Kidney (tissue), 14 donors: ENCODE data around the gene ENOPH1. TPM values are rescaled to one million over a fixed set of nuclear protein-coding genes. Genes with fewer than 3 reads are reported as not detected.

Experiments
- DNase-seq, 5 donors: peaks; one replicate each; pipeline ENCODE4 v3.0.0-alpha.2; 2013 to 2020
- FAIRE-seq: peaks from 2 replicates; lab custom pipeline; 2012; peaks lifted over from hg19 to GRCh38; lab: Jason Lieb, UNC
- H3K27ac ChIP-seq, 2 donors: one replicate each; pipeline ENCODE4 v1.7.0; 2013; ENCODE audit warnings: low read depth in 2 of 2, low read length in 2 of 2, inconsistent platforms in 1 of 2
- H3K27me3 ChIP-seq: one replicate; pipeline ENCODE4 v1.7.1; 2013; ENCODE audit warnings: low read length, inconsistent platforms; ENCODE audit not compliant: control insufficient read depth, insufficient read depth
- H3K36me3 ChIP-seq, 3 donors: one replicate each; pipeline versions ENCODE4 v1.7.0 to v1.7.1; 2013; ENCODE audit warnings: low read length in 3 of 3, control low read depth in 1 of 3, inconsistent platforms in 1 of 3; ENCODE audit not compliant: insufficient read depth in 3 of 3, control insufficient read depth in 2 of 3
- H3K4me1 ChIP-seq, 3 donors: one replicate each; pipeline versions ENCODE4 v1.7.0 to v1.7.1; 2013; ENCODE audit warnings: low read length in 3 of 3, inconsistent platforms in 1 of 3, low read depth in 1 of 3; ENCODE audit not compliant: control insufficient read depth in 2 of 3, insufficient read depth in 2 of 3
- H3K4me3 ChIP-seq, 3 donors: one replicate each; pipeline versions ENCODE4 v1.7.0 to v1.8.1; 2013; ENCODE audit warnings: low read length in 3 of 3, control low read depth in 1 of 3, inconsistent platforms in 1 of 3
- H3K9ac ChIP-seq, 3 donors: one replicate each; pipeline versions ENCODE4 v1.7.0 to v1.7.1; 2013; ENCODE audit warnings: low read length in 3 of 3, control low read depth in 1 of 3, inconsistent platforms in 1 of 3
- H3K9me3 ChIP-seq, 3 donors: one replicate each; pipeline versions ENCODE4 v1.7.0 to v1.7.1; 2013; ENCODE audit warnings: low read length in 3 of 3, control low read depth in 1 of 3, inconsistent platforms in 1 of 3; ENCODE audit not compliant: control insufficient read depth in 2 of 3, insufficient read depth in 1 of 3
- CTCF ChIP-seq: IDR thresholded peaks from 3 replicates; pipeline ENCODE4 v1.5.1; 2012; ENCODE audit warnings: mild to moderate bottlenecking, moderate library complexity, borderline replicate concordance; ENCODE audit not compliant: insufficient read depth; ENCODE audit errors: extremely low read depth
- intact Hi-C: fragments of 100-400 bp; cut with DNase I; formaldehyde crosslinking; loops from one replicate; pipeline ENCODE4 v1.11.1; 2022
- polyA plus RNA-seq: library from polyadenylated mRNA; stranded (reverse); fragments of 350-450 nt; fragmentation: Illumina TruSeq; extraction: RNeasy Lipid Tissue Mini Kit (QIAGEN cat#74804); gene quantifications from one replicate; pipeline ENCODE4 v1.2.3, GENCODE V29; 2014; ENCODE audit warnings: low read depth, low replicate concordance; ENCODE audit not compliant: insufficient read depth
- total RNA-seq: library from RNA; stranded (reverse); fragmentation: NEBNext Ultra II Directional; extraction: Animal tissue kit (Norgen Biotek cat#: 25700); gene quantifications from one replicate; pipeline ENCODE4 v1.2.1, GENCODE V29; 2021
- donor health status: control.
- donor health status: control.
- donor health status: control.
- donor health status: control.
- donor health status: control.
- donor health status: DM: yes; HTN: yes; CAD: no.
- donor health status: Normal renal cell carcinoma (clear cell type).

ENOPH1 gene
- total and polyA plus RNA-seq, 2 donors from 2014 or later = 30.3 to 36.0 TPM

- H3K4me1 ChIP-seq = peaks cover 0 to 12% (median 9%) of the 10 kb centered on the region in 3 donors
- intact Hi-C loops = loop anchor here (10.0 kb wide), 1 partner anchor 49 kb away; the partner anchor contains the start of gene HNRNPD
- H3K4me3 ChIP-seq = no peak overlapping the region
- H3K27ac ChIP-seq = no peak overlapping the region
- H3K36me3 ChIP-seq = peaks cover 16 to 45% (median 17%) of the 10 kb centered on the region in 3 donors
- no peak for TF ChIP-seq CTCF
- H3K9me3 ChIP-seq = no peaks in the 10 kb centered on the region
- no peaks in the 10 kb centered on the region for H3K27me3 ChIP-seq
- no peak for DNase-seq
- H3K9ac ChIP-seq = no peak overlapping the region
- FAIRE-seq = no peak
Observed at GRCh38 chr4:82423245-82424054, 6.9 kb upstream of the ENOPH1 start.

GRCh38 chr4:82425478-82425877, 4.9 kb upstream of the ENOPH1 start:
- intact Hi-C loops = loop anchor here (10.0 kb wide), 1 partner anchor 51 kb away; the partner anchor contains the start of gene HNRNPD
- no peak overlapping the region for H3K4me3 ChIP-seq
- no peak overlapping the region for H3K9ac ChIP-seq
- no peaks in the 10 kb centered on the region for H3K27me3 ChIP-seq
- H3K27ac ChIP-seq = no peak overlapping the region
- no peak for DNase-seq
- no peak for TF ChIP-seq CTCF
- FAIRE-seq = no peak
- H3K36me3 ChIP-seq = peaks cover 16 to 45% (median 17%) of the 10 kb centered on the region in 3 donors
- peaks cover 0 to 12% (median 9%) of the 10 kb centered on the region in 3 donors for H3K4me1 ChIP-seq
- H3K9me3 ChIP-seq = no peaks in the 10 kb centered on the region

GRCh38 chr4:82428526-82428968, 1.8 kb upstream of the ENOPH1 start:
- H3K9me3 ChIP-seq = no peaks in the 10 kb centered on the region
- peaks cover 13 to 35% (median 17%) of the 10 kb centered on the region in 3 donors for H3K36me3 ChIP-seq
- peak overlapping the region; percentile 85 to 98 (median 90) for H3K9ac ChIP-seq
- intact Hi-C loops = loop anchor here (10.0 kb wide), 1 partner anchor 54 kb away; the partner anchor contains the start of gene HNRNPD
- FAIRE-seq = no peak
- peak overlapping the region; percentile 94 to 100 for H3K27ac ChIP-seq
- peak overlapping the region; percentile 98 to 99 (median 99) for H3K4me3 ChIP-seq
- H3K4me1 ChIP-seq = peaks cover 0 to 19% (median 12%) of the 10 kb centered on the region in 3 donors
- DNase-seq = no peak
- TF ChIP-seq CTCF = no peak
- no peaks in the 10 kb centered on the region for H3K27me3 ChIP-seq
